Measurements from ENCODE around the gene SRD5A2. TPM values are rescaled to one million over a fixed set of nuclear protein-coding genes. Genes with fewer than 3 reads are reported as not detected.

The SRD5A2 gene
- total RNA-seq, 3 donors from 2014 or later = 0.32 to 0.33 TPM; not detected in 1

DNA sequence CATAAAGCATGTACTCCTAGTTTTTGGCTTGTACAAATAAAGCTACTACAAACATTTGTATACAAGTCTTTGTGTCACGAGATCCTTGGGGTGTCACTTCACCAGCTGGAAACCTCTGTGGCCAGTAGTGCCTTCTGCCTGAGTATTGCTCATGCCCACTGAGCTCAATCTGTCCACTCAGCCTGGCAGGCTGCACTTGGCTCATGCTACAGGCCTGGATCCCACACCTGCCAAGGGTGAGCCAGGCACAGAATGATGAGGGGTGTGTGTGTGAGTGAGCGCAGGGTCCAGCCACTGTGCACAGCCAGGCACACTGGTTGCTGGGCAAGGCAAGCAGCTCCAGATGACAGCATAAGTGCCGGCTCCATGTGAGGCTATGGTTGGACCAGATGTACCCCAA lies 13.1 kb downstream of the SRD5A2 start:
- intact Hi-C loops (cut with DNase I; ENCODE audit: low total_unique reads) = no loop called here
- no peak overlapping the region for H3K27ac ChIP-seq
- H3K36me3 ChIP-seq = no peaks in the 10 kb centered on the region
- DNase-seq (ENCODE audit: low spot score in 2 of 2) = no peak
- TF ChIP-seq CTCF (IDR thresholded peaks at IDR 0.05) (no peak), POLR2AphosphoS5 (IDR thresholded peaks at IDR 0.05) (no peak), POLR2A (IDR thresholded peaks at IDR 0.05) (no peak)
- no peaks in the 10 kb centered on the region for H3K4me1 ChIP-seq
- H3K27me3 ChIP-seq = no peaks in the 10 kb centered on the region
- peaks cover 0 to 11% of the 10 kb centered on the region in 2 donors for H3K9me3 ChIP-seq
- H3K4me3 ChIP-seq = no peak overlapping the region

DNA sequence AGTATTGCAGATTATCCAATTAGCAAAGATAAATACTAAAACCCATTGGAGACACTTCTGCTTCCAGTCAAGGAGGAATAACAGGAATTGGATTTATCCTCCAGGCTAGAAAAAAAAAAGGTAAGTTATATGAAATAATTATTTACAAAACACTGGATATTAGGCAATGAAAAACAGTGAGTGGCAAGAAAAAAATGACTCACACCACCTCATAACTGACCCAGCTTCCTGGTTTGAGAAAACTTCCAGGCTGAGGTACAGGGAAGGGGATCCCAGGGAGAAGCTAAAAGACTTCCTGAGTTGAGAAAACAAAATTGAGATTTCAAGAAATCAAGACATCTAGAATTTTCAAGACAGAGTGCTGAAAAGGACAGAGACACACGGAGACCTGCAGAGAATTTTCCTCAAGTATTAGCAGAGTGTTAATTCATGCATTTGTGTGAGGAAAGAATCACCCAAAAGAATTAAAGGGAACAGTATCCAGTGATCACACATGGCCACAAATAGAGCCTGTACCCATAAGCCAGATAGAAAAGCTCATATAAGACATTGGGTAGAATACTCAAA lies 17.4 kb downstream of the SRD5A2 start:
- no peaks in the 10 kb centered on the region for H3K27me3 ChIP-seq
- no peaks in the 10 kb centered on the region for H3K9me3 ChIP-seq
- no peak overlapping the region for H3K4me3 ChIP-seq
- H3K4me1 ChIP-seq = no peaks in the 10 kb centered on the region
- TF ChIP-seq CTCF (IDR thresholded peaks at IDR 0.05) (no peak), POLR2AphosphoS5 (IDR thresholded peaks at IDR 0.05) (no peak), POLR2A (IDR thresholded peaks at IDR 0.05) (no peak)
- no peak overlapping the region for H3K27ac ChIP-seq
- intact Hi-C loops (cut with DNase I; ENCODE audit: low total_unique reads) = no loop called here
- H3K36me3 ChIP-seq = no peaks in the 10 kb centered on the region
- DNase-seq (ENCODE audit: low spot score in 2 of 2) = no peak

DNA sequence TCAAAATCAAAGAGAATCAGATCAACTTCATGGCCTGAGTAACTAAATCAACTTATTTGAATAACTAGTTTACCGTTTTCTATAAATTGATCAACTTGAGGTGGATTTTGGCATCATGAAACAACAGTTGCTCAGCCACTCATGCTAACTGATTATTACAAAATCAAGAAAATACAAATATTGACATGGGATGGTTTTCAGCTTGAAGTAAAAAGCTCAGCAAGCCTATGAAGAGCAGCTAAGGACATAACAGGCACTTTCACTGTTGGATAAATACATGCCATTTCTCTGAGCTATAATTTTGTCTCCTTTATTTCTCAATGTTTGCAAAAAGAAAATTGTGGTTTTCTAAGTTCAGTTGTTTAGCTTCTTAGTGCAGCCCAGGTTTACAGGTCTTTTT lies 18.9 kb downstream of the SRD5A2 start:
- intact Hi-C loops (cut with DNase I; ENCODE audit: low total_unique reads) = no loop called here
- H3K9me3 ChIP-seq = no peaks in the 10 kb centered on the region
- H3K4me3 ChIP-seq = no peak overlapping the region
- no peak for DNase-seq (ENCODE audit: low spot score in 2 of 2)
- no peak for TF ChIP-seq POLR2A (IDR thresholded peaks at IDR 0.05)
- TF ChIP-seq POLR2AphosphoS5 (IDR thresholded peaks at IDR 0.05) = no peak
- no peak for TF ChIP-seq CTCF (IDR thresholded peaks at IDR 0.05)
- H3K4me1 ChIP-seq = no peaks in the 10 kb centered on the region
- no peaks in the 10 kb centered on the region for H3K27me3 ChIP-seq
- no peak overlapping the region for H3K27ac ChIP-seq
- H3K36me3 ChIP-seq = no peaks in the 10 kb centered on the region

- TF ChIP-seq POLR2AphosphoS5 (IDR thresholded peaks at IDR 0.05) = no peak
- TF ChIP-seq POLR2A (IDR thresholded peaks at IDR 0.05) = no peak
- no peak for TF ChIP-seq CTCF (IDR thresholded peaks at IDR 0.05)
- Histone ChIP-seq H3K27ac (peak overlapping the region; percentile 20 to 43), H3K27me3 (no peaks in the 10 kb centered on the region), H3K4me3 (no peak overlapping the region), H3K36me3 (no peaks in the 10 kb centered on the region), H3K9me3 (peaks cover 2 to 4% of the 10 kb centered on the region in 2 donors), H3K4me1 (no peaks in the 10 kb centered on the region)
- peak in 1 of 2 donors; percentile 68 for DNase-seq (ENCODE audit: low spot score in 2 of 2)
- intact Hi-C loops (cut with DNase I; ENCODE audit: low total_unique reads) = no loop called here
Observed at GRCh38 chr2:31558401-31559295, 22.1 kb downstream of the SRD5A2 start.

DNA sequence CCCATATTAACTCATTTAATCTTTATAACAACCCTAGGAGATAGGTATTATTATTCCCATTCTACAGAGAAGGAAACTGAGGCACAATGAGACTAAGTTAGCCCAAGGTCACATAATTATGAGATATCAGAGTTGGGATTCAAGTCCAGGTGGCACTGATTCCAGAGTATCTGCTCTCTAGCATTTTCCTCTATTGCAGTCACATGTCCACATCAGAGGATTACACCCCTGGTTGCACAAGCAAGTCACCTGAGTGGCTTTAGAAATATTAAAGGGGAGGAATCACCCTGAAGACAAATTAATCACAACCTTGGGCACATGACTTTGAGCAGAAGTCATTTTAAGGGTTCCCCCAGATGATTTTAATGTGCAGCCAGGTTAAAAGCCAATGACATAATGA lies 23.8 kb downstream of the SRD5A2 start:
- intact Hi-C loops (cut with DNase I; ENCODE audit: low total_unique reads) = no loop called here
- no peak for DNase-seq (ENCODE audit: low spot score in 2 of 2)
- peaks cover 5 to 17% of the 10 kb centered on the region in 2 donors for H3K9me3 ChIP-seq

More for the DNA sequence above, 23.8 kb downstream of the SRD5A2 start:
- Histone ChIP-seq H3K27ac (no peak overlapping the region), H3K4me1 (no peaks in the 10 kb centered on the region), H3K27me3 (no peaks in the 10 kb centered on the region), H3K36me3 (no peaks in the 10 kb centered on the region), H3K4me3 (no peak overlapping the region)
- TF ChIP-seq POLR2AphosphoS5 (IDR thresholded peaks at IDR 0.05) (no peak), CTCF (IDR thresholded peaks at IDR 0.05) (no peak), POLR2A (IDR thresholded peaks at IDR 0.05) (no peak)

Data from breast epithelium (tissue), 4 donors.